ENCODE data around the gene TCF20. TPM values are rescaled to one million over a fixed set of nuclear protein-coding genes. Genes with fewer than 3 reads are reported as not detected.
A peak's percentile ranks its signal among the peaks of the same experiment; 100 is the strongest.

TCF20 gene
- polyA plus RNA-seq, 2 donors, result 14.5 to 15.0 TPM

DNA sequence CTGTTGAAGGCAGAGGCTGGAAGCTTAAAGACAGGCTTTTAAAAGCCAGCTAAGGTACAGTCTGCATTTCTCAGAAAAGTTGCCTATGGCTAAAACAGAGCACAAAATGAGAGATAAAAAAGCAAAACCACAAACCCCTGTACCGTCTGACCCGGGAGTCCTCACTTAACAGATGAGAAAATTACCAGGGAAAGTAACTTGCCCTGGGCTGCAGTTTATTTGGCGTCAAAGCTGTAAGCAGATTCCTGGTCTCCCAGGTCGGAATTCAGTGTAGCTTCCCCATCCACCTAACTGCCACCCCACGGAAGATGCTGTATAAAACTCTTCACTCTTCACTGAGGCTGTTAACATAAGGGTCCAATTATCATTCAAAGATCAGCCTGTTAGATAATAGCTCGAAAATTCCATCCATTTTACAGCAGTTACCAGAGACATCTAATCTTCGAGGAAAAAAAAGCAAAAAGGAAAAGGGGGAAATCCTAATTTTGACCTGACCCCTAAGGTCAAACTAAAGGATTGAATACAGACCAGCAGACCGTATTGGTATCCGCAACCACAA is 1.5 kb downstream of the TCF20 start:
- Histone ChIP-seq H3K27me3 (ENCODE audit: control insufficient read depth in 1 of 2, insufficient read depth in 2 of 2, low read length in 2 of 2) (no peaks in the 10 kb centered on the region), H3K27ac (ENCODE audit: low read depth in 2 of 2, low read length in 1 of 2) (peak overlapping the region; percentile 87 to 95), H3K4me3 (ENCODE audit: low read depth in 1 of 2, low read length in 2 of 2) (peak overlapping the region; percentile 81 to 96), H3K36me3 (ENCODE audit: control insufficient read depth in 2 of 2, insufficient read depth in 2 of 2, low read length in 1 of 2) (no peaks in the 10 kb centered on the region), H3K9me3 (ENCODE audit: control insufficient read depth in 2 of 2, insufficient read depth in 1 of 2, low read depth in 1 of 2, low read length in 1 of 2) (no peaks in the 10 kb centered on the region), H3K4me1 (ENCODE audit: control insufficient read depth in 2 of 2, insufficient read depth in 2 of 2, low read length in 1 of 2) (peaks cover 2 to 3% of the 10 kb centered on the region in 2 donors)
- WGBS, 2 donors, result 9% methylated on average over 9 of the region's 9 CpGs

DNA sequence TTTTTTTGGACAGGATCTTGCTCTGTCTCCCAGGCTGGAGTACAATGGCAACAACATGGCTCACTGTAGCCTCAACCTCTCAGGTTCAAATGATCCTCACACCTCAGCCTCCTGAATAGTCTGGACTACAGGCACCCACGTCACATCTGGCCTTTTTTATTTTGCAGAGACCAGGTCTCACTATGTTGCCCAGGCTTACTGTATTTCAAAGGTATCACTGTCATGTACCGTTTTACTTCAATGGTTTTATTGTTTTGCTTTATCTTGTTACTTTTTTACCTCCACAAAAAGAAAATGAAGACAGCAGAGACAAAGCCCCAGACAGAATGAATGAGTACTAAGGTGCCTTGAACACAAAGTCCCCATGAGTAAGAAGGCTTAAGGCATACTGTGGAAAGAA is 5.1 kb downstream of the TCF20 start:
- Histone ChIP-seq H3K4me3 (ENCODE audit: low read depth in 1 of 2, low read length in 2 of 2) (no peak overlapping the region), H3K27me3 (ENCODE audit: control insufficient read depth in 1 of 2, insufficient read depth in 2 of 2, low read length in 2 of 2) (no peaks in the 10 kb centered on the region), H3K9me3 (ENCODE audit: control insufficient read depth in 2 of 2, insufficient read depth in 1 of 2, low read depth in 1 of 2, low read length in 1 of 2) (no peaks in the 10 kb centered on the region), H3K4me1 (ENCODE audit: control insufficient read depth in 2 of 2, insufficient read depth in 2 of 2, low read length in 1 of 2) (no peaks in the 10 kb centered on the region), H3K36me3 (ENCODE audit: control insufficient read depth in 2 of 2, insufficient read depth in 2 of 2, low read length in 1 of 2) (no peaks in the 10 kb centered on the region), H3K27ac (ENCODE audit: low read depth in 2 of 2, low read length in 1 of 2) (no peak overlapping the region)
- WGBS, 2 donors, result 57 to 75% methylated on average over 2 of the region's 2 CpGs

DNA sequence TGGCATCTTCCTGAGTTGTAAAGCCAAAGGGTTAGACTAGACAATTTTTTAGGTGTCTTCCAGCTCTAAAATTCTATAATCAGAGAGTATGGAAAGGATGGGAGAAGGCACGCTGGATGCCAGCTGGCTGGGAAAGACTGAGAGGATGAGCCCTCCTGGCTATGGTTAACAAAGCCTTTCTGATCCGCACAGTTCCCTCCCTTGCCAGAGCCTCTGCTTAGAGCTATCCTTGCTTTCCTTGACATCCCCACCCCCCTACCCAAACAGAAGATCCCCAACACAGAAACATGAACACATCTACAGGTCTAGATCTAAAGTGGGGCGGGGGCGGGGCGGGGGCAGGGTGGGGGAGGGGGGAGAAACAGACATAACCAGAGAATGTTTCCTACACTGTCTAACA is 6.5 kb downstream of the TCF20 start:
- WGBS, 2 donors, result 82 to 93% methylated on average over 5 of the region's 5 CpGs
- H3K4me1 ChIP-seq (ENCODE audit: control insufficient read depth in 2 of 2, insufficient read depth in 2 of 2, low read length in 1 of 2), result no peaks in the 10 kb centered on the region

DNA sequence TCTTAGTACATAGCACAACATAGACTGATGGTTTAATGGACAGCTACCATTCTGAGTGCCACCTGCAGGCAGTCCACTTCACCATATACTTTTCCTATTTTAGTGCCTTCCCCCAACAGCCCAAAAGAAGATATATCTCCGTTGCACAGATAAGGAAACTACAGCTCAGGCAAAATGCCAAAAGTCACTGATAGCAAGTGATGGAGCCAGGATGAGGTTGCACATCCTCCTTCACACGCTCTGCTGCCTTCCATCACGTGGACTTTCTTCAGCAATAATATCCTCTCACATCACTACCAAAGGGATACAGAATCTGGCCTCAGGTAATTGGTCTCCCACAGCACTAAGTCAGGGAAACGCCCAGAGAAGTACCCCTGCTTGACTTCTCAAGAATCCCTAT is 7.5 kb downstream of the TCF20 start:
- 70% methylated on average over 4 of the region's 4 CpGs for WGBS, 2 donors
- Histone ChIP-seq H3K4me3 (ENCODE audit: low read depth in 1 of 2, low read length in 2 of 2) (no peak overlapping the region), H3K4me1 (ENCODE audit: control insufficient read depth in 2 of 2, insufficient read depth in 2 of 2, low read length in 1 of 2) (peaks cover 3% of the 10 kb centered on the region in 2 donors), H3K9me3 (ENCODE audit: control insufficient read depth in 2 of 2, insufficient read depth in 1 of 2, low read depth in 1 of 2, low read length in 1 of 2) (no peaks in the 10 kb centered on the region), H3K36me3 (ENCODE audit: control insufficient read depth in 2 of 2, insufficient read depth in 2 of 2, low read length in 1 of 2) (no peaks in the 10 kb centered on the region), H3K27ac (ENCODE audit: low read depth in 2 of 2, low read length in 1 of 2) (no peak overlapping the region), H3K27me3 (ENCODE audit: control insufficient read depth in 1 of 2, insufficient read depth in 2 of 2, low read length in 2 of 2) (no peaks in the 10 kb centered on the region)

More for the DNA sequence above, 6.5 kb downstream of the TCF20 start:
- no peak overlapping the region for H3K27ac ChIP-seq (ENCODE audit: low read depth in 2 of 2, low read length in 1 of 2)
- no peaks in the 10 kb centered on the region for H3K27me3 ChIP-seq (ENCODE audit: control insufficient read depth in 1 of 2, insufficient read depth in 2 of 2, low read length in 2 of 2)
- no peaks in the 10 kb centered on the region for H3K36me3 ChIP-seq (ENCODE audit: control insufficient read depth in 2 of 2, insufficient read depth in 2 of 2, low read length in 1 of 2)
- H3K4me3 ChIP-seq (ENCODE audit: low read depth in 1 of 2, low read length in 2 of 2), result no peak overlapping the region
- H3K9me3 ChIP-seq (ENCODE audit: control insufficient read depth in 2 of 2, insufficient read depth in 1 of 2, low read depth in 1 of 2, low read length in 1 of 2), result no peaks in the 10 kb centered on the region

DNA sequence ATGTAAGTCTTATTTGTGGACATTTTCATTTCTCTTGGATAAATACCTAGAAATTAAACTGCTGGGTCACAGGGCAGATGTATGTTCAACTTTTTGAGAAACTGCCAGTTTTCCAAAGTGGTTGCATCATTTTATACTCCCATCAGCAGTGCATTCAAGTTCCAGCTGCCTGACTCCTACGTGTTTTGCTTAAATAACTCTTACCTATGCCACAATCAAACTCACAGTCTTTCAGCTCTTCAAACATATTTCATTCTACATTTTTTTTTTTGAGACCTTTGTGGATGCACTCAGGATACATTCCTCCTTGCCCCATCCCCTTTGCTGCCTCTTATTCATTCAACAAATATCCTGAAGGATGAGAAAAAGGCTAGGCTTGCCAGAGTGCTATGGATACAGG is 9.2 kb downstream of the TCF20 start:
- Histone ChIP-seq H3K27ac (ENCODE audit: low read depth in 2 of 2, low read length in 1 of 2) (no peak overlapping the region), H3K9me3 (ENCODE audit: control insufficient read depth in 2 of 2, insufficient read depth in 1 of 2, low read depth in 1 of 2, low read length in 1 of 2) (no peaks in the 10 kb centered on the region), H3K4me3 (ENCODE audit: low read depth in 1 of 2, low read length in 2 of 2) (no peak overlapping the region), H3K27me3 (ENCODE audit: control insufficient read depth in 1 of 2, insufficient read depth in 2 of 2, low read length in 2 of 2) (no peaks in the 10 kb centered on the region), H3K36me3 (ENCODE audit: control insufficient read depth in 2 of 2, insufficient read depth in 2 of 2, low read length in 1 of 2) (no peaks in the 10 kb centered on the region), H3K4me1 (ENCODE audit: control insufficient read depth in 2 of 2, insufficient read depth in 2 of 2, low read length in 1 of 2) (peaks cover 3% of the 10 kb centered on the region in 2 donors)
- 49 to 55% methylated on average over 1 of the region's 1 CpG for WGBS, 2 donors

DNA sequence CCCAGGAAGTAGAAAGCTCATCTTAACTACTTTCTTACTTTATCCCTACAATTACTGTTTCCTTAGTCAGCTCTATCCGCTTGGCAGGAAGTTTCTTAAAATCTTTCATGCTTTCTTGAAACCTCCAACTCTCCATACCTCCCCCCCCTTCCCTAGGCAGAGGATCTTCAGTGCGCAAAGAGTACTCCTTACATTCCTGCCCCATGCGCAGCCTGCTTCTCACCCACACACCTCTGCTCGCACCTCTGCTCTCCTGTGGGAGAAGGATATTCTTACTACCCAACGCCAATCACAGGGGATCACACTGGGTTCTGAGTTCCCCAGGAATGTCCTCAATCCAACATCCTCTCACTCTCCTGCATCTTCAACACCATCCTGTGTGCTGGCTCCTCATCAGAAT is 12.3 kb downstream of the TCF20 start:
- Histone ChIP-seq H3K27me3 (ENCODE audit: control insufficient read depth in 1 of 2, insufficient read depth in 2 of 2, low read length in 2 of 2) (no peaks in the 10 kb centered on the region), H3K36me3 (ENCODE audit: control insufficient read depth in 2 of 2, insufficient read depth in 2 of 2, low read length in 1 of 2) (no peaks in the 10 kb centered on the region), H3K27ac (ENCODE audit: low read depth in 2 of 2, low read length in 1 of 2) (no peak overlapping the region), H3K4me3 (ENCODE audit: low read depth in 1 of 2, low read length in 2 of 2) (no peak overlapping the region), H3K4me1 (ENCODE audit: control insufficient read depth in 2 of 2, insufficient read depth in 2 of 2, low read length in 1 of 2) (peaks cover 3% of the 10 kb centered on the region in 2 donors), H3K9me3 (ENCODE audit: control insufficient read depth in 2 of 2, insufficient read depth in 1 of 2, low read depth in 1 of 2, low read length in 1 of 2) (no peaks in the 10 kb centered on the region)
- 87 to 93% methylated on average over 5 of the region's 5 CpGs for WGBS, 2 donors

DNA sequence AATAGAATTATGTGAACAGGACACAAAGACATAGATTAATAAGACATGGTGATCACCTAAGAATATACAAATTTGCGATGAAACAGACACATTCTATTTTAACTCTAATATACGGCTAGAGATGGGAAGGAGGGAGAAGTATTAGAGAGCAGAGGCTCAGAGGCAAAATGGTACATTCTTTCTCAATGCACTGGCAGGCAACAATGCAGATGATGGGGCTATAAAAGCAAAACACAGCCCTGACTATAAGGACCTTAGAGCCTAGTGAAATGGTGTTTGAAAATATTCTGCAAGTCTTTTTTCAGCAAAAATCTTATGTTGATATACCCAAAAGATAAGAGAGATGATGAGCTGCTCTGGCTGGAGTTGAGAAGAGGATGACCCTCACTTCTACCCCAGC is 13.1 kb downstream of the TCF20 start:
- WGBS, 2 donors, result 79 to 83% methylated on average over 2 of the region's 2 CpGs

DNA sequence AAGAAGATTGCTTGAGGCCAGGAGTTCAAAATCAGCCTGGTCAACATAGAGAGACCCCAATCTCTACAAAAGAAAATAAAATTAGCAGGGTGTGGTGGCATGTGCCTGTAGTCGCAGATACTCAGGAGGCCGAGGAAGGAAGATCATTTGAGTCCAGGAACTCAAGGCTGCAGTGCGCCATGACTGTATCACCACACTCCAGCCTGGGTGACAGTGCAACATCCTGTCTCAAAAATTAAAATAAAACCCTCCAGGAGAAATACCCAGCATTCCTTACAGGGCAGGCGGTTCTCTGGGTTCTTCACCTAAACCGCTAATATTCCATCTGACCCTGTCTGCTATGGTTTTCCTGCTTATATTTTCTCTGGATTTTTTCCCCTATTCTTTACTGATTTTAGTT is 13.5 kb downstream of the TCF20 start:
- Histone ChIP-seq H3K9me3 (ENCODE audit: control insufficient read depth in 2 of 2, insufficient read depth in 1 of 2, low read depth in 1 of 2, low read length in 1 of 2) (no peaks in the 10 kb centered on the region), H3K27me3 (ENCODE audit: control insufficient read depth in 1 of 2, insufficient read depth in 2 of 2, low read length in 2 of 2) (no peaks in the 10 kb centered on the region), H3K36me3 (ENCODE audit: control insufficient read depth in 2 of 2, insufficient read depth in 2 of 2, low read length in 1 of 2) (no peaks in the 10 kb centered on the region), H3K4me1 (ENCODE audit: control insufficient read depth in 2 of 2, insufficient read depth in 2 of 2, low read length in 1 of 2) (peaks cover 3% of the 10 kb centered on the region in 2 donors), H3K4me3 (ENCODE audit: low read depth in 1 of 2, low read length in 2 of 2) (no peak overlapping the region), H3K27ac (ENCODE audit: low read depth in 2 of 2, low read length in 1 of 2) (no peak overlapping the region)
- 87 to 89% methylated on average over 5 of the region's 5 CpGs for WGBS, 2 donors

More for the DNA sequence above, 13.1 kb downstream of the TCF20 start:
- Histone ChIP-seq H3K27ac (ENCODE audit: low read depth in 2 of 2, low read length in 1 of 2) (no peak overlapping the region), H3K27me3 (ENCODE audit: control insufficient read depth in 1 of 2, insufficient read depth in 2 of 2, low read length in 2 of 2) (no peaks in the 10 kb centered on the region), H3K9me3 (ENCODE audit: control insufficient read depth in 2 of 2, insufficient read depth in 1 of 2, low read depth in 1 of 2, low read length in 1 of 2) (no peaks in the 10 kb centered on the region), H3K4me3 (ENCODE audit: low read depth in 1 of 2, low read length in 2 of 2) (no peak overlapping the region), H3K4me1 (ENCODE audit: control insufficient read depth in 2 of 2, insufficient read depth in 2 of 2, low read length in 1 of 2) (peaks cover 3% of the 10 kb centered on the region in 2 donors), H3K36me3 (ENCODE audit: control insufficient read depth in 2 of 2, insufficient read depth in 2 of 2, low read length in 1 of 2) (no peaks in the 10 kb centered on the region)

DNA sequence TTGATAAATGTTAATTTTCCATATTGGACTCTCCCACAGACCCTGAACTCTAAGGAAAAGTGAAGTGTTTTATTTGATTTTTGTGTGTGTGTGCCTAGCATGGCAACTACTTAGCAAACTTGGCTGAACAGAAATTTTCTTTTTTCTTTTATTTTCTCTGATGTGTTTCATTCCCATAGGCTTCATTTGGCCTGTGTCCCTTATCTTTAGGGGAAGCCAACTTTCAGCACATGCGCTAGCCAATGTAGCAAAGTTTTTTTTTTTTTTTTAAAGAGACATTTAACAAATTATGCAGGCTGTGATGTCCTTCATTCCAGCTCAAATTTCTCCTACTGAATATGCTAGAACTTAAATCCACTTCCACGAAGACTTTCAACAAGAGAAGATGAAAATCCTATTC is 14.2 kb downstream of the TCF20 start:
- Histone ChIP-seq H3K4me3 (ENCODE audit: low read depth in 1 of 2, low read length in 2 of 2) (no peak overlapping the region), H3K9me3 (ENCODE audit: control insufficient read depth in 2 of 2, insufficient read depth in 1 of 2, low read depth in 1 of 2, low read length in 1 of 2) (no peaks in the 10 kb centered on the region), H3K4me1 (ENCODE audit: control insufficient read depth in 2 of 2, insufficient read depth in 2 of 2, low read length in 1 of 2) (peaks cover 3% of the 10 kb centered on the region in 2 donors), H3K27ac (ENCODE audit: low read depth in 2 of 2, low read length in 1 of 2) (no peak overlapping the region), H3K27me3 (ENCODE audit: control insufficient read depth in 1 of 2, insufficient read depth in 2 of 2, low read length in 2 of 2) (no peaks in the 10 kb centered on the region), H3K36me3 (ENCODE audit: control insufficient read depth in 2 of 2, insufficient read depth in 2 of 2, low read length in 1 of 2) (no peaks in the 10 kb centered on the region)
- WGBS, 2 donors, result 64 to 67% methylated on average over 2 of the region's 2 CpGs

DNA sequence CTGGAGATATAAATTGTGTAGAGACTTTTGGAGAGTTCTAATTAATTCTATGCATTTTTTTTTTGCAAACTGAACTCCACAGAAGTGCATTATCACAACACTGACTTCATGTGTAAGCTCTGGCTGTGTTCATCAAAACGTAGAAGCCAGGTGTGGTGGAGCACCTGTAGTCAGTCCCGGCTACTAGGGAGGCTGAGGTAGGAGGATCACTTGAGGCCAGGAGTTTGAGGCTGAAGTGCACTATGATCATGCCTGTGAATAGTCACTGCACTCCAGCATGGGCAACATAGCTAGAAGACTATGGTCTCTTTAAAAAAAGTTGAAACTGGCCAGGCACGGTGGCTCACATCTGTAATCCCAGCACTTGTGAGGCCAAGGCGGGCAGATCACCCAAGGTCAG is 20.6 kb downstream of the TCF20 start:
- WGBS, 2 donors, result 86% methylated on average over 4 of the region's 4 CpGs

More for the DNA sequence above, 20.6 kb downstream of the TCF20 start:
- H3K4me3 ChIP-seq (ENCODE audit: low read depth in 1 of 2, low read length in 2 of 2), result no peak overlapping the region
- no peaks in the 10 kb centered on the region for H3K27me3 ChIP-seq (ENCODE audit: control insufficient read depth in 1 of 2, insufficient read depth in 2 of 2, low read length in 2 of 2)
- no peaks in the 10 kb centered on the region for H3K36me3 ChIP-seq (ENCODE audit: control insufficient read depth in 2 of 2, insufficient read depth in 2 of 2, low read length in 1 of 2)
- H3K9me3 ChIP-seq (ENCODE audit: control insufficient read depth in 2 of 2, insufficient read depth in 1 of 2, low read depth in 1 of 2, low read length in 1 of 2), result no peaks in the 10 kb centered on the region
- peaks cover 0 to 2% of the 10 kb centered on the region in 2 donors for H3K4me1 ChIP-seq (ENCODE audit: control insufficient read depth in 2 of 2, insufficient read depth in 2 of 2, low read length in 1 of 2)
- H3K27ac ChIP-seq (ENCODE audit: low read depth in 2 of 2, low read length in 1 of 2), result no peak overlapping the region
